ENCODE data around the gene SUN1.
"Not testable (repeated sequence)": the region's sequence is repeated elsewhere in the genome, so short reads cannot be mapped to it uniquely, and the experiment has no call there.

The SUN1 gene, protein sequence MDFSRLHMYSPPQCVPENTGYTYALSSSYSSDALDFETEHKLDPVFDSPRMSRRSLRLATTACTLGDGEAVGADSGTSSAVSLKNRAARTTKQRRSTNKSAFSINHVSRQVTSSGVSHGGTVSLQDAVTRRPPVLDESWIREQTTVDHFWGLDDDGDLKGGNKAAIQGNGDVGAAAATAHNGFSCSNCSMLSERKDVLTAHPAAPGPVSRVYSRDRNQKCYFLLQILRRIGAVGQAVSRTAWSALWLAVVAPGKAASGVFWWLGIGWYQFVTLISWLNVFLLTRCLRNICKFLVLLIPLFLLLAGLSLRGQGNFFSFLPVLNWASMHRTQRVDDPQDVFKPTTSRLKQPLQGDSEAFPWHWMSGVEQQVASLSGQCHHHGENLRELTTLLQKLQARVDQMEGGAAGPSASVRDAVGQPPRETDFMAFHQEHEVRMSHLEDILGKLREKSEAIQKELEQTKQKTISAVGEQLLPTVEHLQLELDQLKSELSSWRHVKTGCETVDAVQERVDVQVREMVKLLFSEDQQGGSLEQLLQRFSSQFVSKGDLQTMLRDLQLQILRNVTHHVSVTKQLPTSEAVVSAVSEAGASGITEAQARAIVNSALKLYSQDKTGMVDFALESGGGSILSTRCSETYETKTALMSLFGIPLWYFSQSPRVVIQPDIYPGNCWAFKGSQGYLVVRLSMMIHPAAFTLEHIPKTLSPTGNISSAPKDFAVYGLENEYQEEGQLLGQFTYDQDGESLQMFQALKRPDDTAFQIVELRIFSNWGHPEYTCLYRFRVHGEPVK

DNA sequence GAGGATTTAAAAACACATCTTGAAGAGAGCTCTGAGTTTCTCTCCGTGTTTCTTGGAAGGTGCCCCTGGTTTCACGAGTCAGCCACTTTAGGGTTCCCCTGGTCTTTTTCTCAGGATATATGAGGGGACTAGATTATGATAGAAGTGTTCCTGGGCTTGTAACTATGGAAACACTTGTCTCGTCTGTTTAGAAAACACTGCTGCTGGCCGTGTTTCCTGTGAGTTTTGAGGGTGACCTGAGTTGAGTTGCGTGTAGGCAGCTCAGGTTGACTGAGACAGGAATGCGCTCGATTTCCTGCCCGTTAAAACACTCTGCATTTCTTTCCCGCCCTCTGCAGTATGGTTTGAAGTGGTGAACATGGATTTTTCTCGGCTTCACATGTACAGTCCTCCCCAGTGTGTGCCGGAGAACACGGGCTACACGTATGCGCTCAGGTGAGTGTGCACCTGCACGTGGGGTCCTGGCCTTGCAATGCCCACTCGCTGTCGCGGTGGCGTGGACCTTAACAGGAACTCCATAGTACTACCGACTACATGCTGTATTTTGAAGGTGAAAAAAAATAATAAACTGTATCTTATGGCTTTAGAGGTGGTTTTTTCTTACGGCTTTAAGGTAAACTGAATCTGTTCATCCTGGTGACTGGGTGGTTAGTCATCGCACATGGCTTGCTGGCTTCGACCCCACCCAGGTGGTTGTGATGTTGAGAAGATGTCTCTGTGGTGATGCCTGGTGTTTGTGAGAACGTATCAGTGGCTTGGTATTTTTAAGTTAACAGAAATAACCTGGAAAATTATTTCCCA, at the start of gene SUN1:
Gene SUN1, plus strand, starts transcription at position 310 of the 801 bp plus-strand sequence. Its CDS starts 49 bp downstream, at position 359.
- DNase-seq (ENCODE audit: insufficient read length, low spot score), result peak; percentile 82
- FAIRE-seq, result peak; percentile 36

DNA sequence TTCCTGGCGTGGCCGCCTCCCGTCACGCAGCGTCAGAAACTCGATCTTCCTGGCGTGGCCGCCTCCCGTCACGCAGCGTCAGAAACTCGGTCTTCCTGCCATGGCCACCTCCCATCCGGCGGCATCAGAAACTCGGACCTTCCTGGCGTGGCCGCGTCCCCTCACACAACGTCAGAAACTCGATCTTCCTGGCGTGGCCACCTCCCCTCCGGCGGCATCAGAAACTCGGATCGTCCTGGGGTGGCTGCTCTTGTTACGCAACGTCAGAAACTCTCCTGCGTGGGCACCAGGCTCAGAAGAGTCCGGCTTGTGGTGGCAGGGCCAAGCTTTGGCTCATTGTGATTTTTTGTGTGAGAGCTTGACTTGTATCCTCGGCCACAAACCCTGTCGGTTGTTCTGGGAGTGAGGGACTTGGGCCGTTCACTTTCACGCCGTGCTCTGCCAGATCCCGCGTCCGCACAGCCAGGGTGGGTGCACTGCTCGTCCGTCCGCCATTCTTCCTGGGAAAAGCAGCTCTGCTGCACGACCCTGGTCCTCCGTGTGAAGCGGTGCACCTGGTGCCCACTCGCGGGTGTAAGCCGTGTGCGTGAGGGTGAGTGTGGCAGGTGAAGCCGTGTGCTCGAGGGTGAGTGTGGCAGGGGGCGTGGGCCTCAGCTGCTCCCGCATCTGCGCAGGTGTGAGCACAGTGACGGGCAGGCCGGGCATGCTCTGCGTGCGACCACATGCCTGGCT, 49.4 kb upstream of the SUN1 start:
- no peak for TF ChIP-seq POLR2A (IDR thresholded peaks at IDR 0.05; ENCODE audit: low read depth, low read length)
- DNase-seq (ENCODE audit: insufficient read length, low spot score), result no peak
- no peak for FAIRE-seq

More for the DNA sequence above, at the start of gene SUN1:
- no peak for TF ChIP-seq POLR2A (IDR thresholded peaks at IDR 0.05; ENCODE audit: low read depth, low read length)

DNA sequence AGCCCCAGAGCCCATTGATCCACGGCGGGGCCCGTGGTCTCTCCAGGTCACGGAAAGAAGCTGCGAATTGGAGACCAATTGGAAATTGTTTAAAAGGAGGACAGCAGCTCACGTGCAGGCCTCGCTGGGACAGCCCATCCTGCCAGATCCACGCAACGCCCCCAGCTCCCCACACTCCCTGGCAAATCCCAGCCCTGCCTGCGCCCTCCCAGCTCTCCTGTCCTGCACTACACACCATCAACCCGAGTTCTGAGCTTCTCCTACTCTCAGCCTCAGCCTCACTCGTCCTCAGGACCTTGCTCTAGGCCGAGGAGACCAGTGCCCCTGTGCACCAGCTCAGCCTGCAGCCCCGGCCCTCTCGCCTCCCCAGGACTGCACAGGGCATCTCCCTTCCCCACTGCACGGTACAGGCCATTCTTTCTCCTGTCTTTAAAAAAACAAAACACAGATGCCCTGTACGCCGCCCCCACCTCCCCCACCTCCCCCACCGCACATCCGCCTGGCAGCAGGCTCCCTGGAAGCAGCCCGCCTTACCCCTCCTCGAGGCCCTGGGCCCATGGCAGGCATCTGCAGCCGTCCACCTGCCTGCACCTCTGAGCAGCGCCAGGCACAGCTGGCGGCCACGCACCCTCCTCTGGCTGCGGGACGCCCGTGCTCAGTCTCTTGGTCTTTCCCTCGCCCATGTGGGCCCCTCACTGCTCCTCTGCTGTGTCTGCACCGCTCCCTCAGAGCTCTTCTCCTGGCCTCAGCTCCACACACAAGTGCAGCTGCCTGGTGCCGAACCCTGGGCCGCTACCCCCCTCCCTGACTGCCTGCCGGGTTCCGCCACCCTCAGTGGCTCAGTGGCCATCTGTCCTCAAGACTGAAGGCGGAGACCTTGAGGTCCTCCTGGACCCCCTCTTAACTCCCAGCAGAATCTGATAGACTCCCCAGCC, 48.5 kb upstream of the SUN1 start:
- FAIRE-seq (no peak), DNase-seq (ENCODE audit: insufficient read length, low spot score) (no peak)
- no peak for TF ChIP-seq POLR2A (IDR thresholded peaks at IDR 0.05; ENCODE audit: low read depth, low read length)

DNA sequence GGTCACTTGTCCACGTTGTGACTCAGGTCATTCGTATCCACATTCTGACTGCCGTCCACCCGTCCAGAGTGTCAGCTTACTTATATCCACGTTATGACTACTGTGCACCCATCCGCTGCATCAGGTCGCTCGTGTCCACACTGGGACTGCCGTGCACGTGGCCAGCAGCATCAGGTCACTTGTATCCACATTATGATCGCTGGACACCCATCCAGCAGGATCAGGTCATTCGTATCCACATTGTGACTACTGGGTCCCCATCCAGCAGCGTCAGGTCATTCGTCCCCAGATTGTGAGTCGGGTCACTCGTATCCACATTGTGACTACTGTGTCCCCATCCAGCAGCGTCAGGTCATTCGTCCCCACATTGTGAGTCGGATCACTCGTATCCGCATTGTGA, 47.3 kb upstream of the SUN1 start:
- TF ChIP-seq POLR2A (IDR thresholded peaks at IDR 0.05; ENCODE audit: low read depth, low read length), result no peak
- FAIRE-seq, result no peak

DNA sequence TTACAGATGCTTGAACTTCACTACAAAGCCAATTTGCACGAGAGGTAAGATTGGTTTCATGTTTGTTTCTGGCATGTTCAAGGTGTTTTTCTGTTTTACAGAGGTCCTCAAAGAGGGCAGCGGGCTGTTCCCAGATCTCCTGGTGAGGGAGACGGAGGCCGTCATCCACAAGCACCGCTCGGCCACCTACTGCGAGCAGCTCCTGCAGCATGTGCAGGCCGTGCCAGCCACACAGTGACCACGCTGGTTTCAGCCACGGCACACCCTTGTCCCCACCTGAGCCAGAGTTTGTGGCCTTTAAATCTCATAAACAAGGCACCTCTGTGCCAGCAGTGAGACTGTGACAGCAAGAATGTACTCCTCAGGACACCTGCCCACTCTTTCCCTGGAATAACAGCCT, 46.9 kb upstream of the SUN1 start:
- FAIRE-seq, result no peak
- no peak for DNase-seq (ENCODE audit: insufficient read length, low spot score)
- TF ChIP-seq POLR2A (IDR thresholded peaks at IDR 0.05; ENCODE audit: low read depth, low read length), result no peak

More for the DNA sequence above, 47.3 kb upstream of the SUN1 start:
- no peak for DNase-seq (ENCODE audit: insufficient read length, low spot score)

DNA sequence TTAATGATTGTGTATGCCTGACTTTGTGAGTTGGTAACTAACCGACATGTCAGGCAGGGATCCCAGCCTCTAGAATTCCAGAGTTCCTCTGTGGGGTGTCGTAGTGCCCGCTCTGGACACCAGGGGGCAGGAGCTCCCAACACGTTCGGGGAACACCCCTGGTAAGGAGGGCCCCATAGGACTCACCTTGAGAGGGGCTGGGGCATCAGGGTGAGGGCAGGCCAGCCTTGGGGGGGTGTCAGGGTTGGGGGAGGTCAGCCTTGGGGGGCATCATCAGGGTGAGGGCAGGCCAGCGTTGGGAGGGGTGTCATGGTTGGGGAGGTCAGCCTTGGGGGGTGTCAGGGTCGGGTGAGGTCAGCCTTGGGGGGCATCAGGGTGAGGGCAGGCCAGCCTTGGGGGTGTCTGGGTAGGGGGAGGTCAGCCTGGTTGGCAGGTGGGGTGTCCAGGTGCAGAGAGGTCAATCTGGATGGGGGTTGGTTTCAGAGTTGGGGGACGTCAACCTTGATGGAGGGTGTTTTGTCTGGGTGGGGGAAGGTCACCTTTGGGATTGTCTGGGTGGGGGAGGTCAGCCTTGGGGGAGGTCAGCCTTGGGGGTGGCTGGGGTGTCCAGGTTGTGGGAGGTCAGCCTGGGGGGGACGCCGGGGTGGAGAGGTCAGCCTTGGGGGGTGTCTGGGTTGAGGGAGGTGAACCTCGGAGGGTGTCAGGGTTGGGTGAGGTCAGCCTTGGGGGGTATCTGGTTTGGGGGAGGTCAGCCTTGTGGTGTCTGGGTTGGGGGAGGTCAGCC, 45.6 kb upstream of the SUN1 start:
- TF ChIP-seq POLR2A (IDR thresholded peaks at IDR 0.05; ENCODE audit: low read depth, low read length), result no peak
- DNase-seq (ENCODE audit: insufficient read length, low spot score) (peak; percentile 98), FAIRE-seq (no peak)

DNA sequence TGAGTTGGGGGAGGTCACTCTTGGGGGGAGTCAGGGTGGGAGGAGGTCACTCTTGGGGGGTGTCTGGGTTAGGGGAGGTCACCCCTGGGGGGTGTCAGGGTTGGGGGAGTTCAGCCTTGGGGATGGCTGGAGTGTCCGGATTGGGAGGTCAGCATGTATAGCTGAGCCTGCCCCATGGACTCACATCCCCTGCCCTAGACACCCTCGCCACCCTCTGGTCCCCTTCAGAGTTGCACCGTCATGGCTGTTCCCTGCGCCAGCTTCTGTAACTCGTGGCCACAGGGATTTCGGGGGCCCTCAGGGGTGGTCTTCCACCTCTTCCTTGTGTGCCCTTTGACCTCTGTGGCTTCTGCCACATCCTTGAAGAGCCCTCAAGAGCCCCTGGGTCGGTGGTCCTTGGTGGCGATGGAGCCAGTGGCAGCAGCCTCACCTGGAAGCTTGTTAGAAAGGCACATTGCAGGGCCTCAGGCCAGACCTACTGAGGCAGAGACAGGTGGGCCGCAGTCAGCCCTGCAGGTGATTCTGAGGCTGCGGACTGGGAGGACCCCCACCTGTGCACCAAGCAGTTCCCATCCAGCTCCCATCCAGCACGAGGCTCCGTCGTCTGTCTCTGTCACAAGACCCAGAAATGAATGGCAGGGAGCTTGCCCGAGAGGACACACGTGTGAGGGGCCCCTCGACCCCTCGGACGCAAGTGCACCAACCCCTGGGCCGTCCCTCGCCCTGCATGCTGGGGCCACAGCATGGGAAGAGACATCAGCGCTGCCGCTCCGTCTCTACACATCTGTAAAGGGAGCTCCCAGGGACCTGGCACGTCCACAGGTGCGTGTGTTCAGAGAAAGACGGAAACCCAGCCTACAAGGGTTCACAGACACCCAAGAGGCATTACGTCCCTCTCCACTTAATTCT, 44.7 kb upstream of the SUN1 start:
- FAIRE-seq (no peak), DNase-seq (ENCODE audit: insufficient read length, low spot score) (no peak)
- no peak for TF ChIP-seq POLR2A (IDR thresholded peaks at IDR 0.05; ENCODE audit: low read depth, low read length)

DNA sequence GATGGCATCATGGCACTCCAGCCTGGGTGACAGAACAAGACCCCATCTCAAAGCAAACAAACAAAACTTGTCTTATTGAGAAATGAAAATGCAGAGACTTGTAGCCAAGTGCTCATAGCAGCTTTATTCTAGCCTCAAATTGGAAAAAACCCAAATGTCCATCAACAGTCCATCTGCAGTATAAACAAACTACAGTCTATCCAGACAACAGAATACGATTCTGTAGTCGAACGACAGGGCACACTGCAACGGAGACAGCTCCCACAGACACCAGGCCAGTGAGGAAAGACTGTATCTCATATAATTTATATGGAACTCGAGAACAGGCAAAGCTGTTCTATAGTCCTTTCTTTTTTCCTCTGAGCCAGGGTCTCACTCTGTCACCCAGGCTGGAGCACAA, 40.8 kb upstream of the SUN1 start:
- FAIRE-seq, result no peak
- no peak for TF ChIP-seq POLR2A (IDR thresholded peaks at IDR 0.05; ENCODE audit: low read depth, low read length)
- no peak for DNase-seq (ENCODE audit: insufficient read length, low spot score)

DNA sequence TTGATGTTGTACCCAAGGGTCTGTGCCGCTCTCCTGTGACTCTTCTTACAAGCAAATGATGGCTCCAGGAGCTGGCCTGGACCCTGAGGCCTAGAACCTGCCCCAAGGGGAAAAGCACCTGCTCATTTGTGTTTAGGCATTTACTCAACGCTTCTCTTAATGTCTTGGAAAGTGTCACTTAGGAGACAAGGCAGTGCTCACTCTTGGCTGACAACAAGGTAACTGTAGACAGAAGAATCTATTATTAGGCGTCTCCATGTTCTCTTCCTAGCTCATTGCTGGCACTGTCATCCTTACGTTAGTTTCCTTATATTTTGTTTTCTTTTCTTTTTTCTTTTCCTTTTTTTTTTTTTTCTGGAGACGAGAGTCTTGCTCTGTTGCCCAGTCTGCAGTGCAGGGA, 38.1 kb upstream of the SUN1 start:
- FAIRE-seq (no peak), DNase-seq (ENCODE audit: insufficient read length, low spot score) (no peak)
- TF ChIP-seq POLR2A (IDR thresholded peaks at IDR 0.05; ENCODE audit: low read depth, low read length), result no peak

DNA sequence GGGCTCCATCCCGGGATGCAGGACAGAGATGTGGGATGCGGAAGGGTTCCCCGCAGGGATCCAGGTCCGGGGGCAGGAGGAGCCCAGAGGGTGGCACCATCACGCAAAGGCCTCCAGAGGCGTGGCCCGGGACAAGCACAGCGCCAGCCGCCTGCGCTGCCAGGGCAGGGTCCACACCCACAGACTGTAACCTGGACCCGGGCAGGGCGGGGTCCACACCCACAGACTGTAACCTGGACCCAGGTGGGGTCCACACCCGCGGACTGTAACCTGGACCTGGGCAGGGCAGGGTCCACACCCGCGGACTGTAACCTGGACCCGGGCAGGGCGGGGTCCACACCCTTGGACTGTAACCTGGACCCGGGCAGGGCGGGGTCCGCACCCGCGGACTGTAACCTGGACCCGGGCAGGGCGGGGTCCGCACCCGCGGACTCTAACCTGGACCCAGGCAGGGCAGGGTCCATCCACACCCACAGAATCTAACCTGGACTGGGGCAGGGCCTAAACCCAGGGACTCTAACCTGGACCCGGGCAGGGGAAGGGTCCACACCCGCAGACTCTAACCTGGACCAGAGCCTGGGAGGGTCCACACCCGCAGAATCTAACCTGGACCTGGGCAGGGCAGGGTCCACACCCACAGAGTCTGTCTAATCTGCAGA, 37.5 kb upstream of the SUN1 start:
- DNase-seq (ENCODE audit: insufficient read length, low spot score), result no peak
- no peak for FAIRE-seq
- TF ChIP-seq POLR2A (IDR thresholded peaks at IDR 0.05; ENCODE audit: low read depth, low read length), result no peak

DNA sequence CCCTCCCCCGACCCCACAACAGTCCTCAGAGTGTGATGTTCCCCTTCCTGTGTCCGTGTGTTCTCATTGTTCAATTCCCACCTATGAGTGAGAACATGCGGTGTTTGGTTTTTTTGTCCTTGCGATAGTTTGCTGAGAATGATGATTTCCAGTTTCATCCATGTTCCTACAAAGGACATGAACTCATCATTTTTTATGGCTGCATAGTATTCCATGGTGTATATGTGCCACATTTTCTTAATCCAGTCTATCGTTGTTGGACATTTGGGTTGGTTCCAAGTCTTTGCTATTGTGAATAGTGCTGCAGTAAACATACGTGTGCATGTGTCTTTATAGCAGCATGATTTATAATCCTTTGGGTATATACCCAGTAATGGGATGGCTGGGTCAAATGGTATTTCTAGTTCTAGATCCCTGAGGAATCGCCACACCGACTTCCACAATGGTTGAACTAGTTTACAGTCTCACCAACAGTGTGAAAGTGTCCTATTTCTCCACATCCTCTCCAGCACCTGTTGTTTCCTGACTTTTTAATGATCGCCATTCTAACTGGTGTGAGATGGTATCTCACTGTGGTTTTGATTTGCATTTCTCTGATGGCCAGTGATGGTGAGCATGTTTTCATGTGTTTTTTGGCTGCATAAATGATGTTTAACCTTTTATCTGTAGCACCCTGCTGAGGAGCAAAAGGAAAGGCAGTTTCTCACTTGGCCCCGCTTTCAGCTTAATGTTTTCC, 35.7 kb upstream of the SUN1 start:
- FAIRE-seq; DNase-seq (ENCODE audit: insufficient read length, low spot score): not testable (repeated sequence)

All from H54 (cell line).